Stimulated activated CD4-positive, alpha-beta T cell treated with anti-CD3 and anti-CD28 coated beads, Interleukin-12 subunit alpha, Interleukin-12 subunit beta, amount 100 ng/mL, for 24 hours (primary cell): Measurements from ENCODE around the gene ACKR2.

Source experiments
- DNase-seq, 2 experiments: peaks; one replicate each; pipeline ENCODE4 v3.0.0-alpha.2; 2020; ENCODE audit warnings: low read depth in 2 of 2

ACKR2 gene

DNA sequence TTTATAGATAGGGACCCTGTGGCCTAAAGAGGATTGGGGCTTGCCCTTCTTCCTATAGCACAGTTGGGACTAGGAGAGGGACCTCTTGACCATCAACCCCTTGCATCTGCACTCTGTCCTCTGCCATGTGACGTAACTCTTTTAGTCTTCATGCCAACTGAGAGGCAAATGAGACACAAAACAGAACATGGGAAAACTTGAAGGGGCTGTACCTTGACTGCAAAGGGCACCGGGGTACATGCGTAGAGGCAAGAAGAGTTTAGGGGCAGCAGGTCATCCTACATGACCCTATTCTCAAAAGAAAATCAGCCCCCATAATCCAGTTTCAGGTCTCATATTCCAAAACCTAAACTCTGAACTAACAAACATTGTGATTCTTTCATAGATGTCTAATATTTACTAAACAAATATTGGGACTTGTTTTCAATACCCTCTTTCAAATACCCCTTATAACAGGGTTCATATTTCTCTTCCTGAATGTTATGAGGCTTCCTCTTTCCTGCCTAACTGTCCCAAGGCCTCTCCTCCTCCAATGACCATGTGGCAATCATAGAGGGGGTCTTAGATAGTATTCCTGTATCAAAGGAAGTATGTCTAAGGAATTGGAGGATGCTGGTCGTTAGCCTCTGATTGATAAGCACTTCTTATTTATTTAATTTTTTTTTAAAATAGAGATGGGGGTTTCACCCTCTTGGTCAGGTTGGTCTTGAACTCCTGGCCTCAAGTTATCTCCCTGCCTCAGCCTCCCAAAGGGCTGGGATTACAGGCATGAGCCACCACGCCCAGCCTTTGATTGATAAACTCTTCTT lies 20.6 kb downstream of the ACKR2 start:
- no peak for DNase-seq

DNA sequence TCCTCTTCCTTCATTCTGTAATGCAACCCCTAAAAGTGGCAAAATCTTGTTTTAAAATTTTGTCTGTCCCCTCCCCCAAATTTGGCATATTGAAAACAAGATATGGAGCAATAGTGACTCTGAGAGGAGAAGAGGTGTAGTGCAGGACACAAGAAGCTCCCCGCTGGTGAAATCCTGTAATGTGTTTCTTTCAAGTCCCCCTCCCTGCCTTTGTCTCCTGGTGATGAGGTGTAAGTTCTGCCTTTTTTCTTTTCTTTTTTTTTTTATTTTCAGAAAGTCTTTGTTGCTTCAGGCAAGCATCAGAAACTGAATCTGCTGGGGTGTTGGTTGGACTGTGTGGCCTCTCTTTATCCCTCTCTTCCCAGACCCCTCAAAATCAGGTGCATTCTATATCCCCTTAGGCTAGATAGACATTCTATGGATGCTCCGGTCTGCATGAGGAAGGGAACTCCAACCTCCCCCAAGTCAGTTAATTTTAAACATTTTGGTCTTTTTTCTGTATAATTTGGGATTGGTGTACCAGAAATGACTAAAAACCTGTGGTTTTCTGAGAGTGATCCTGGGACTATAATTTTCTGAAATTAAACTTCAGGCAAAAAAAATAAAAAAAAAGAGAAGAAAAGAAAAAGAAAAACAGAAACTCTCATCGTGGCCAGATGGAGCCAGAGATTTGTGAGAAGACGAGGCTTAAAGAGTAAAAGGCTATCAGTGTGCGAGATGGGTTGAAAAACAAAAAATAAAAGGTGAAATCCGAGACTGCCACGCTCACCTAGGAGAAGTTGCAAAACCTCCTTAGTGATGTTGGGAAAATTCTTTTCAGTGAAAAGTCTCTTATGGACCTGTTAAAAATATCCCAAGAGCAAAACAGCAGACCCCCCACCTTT lies 21.4 kb downstream of the ACKR2 start:
- no peak for DNase-seq

DNA sequence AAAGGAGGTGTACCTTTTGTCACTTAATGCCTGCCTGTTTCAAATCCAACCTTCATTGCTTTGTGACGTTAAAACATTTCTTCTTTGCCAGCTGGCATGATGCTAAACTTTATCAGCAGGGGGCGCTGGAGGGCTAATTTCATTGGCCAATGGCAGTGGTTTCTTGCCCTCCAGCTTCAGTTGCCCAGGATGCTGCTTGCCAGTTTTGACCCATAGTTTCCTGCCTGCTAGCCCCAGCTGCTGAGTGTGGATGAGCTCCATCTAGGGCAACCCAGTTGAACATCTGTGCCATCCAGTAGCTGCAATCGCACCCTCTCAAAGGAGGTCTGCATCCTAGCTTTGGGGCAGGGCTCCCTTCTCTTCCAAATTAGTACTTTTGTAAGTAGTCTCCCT lies 22.1 kb downstream of the ACKR2 start:
- peak; percentile 33 to 83 for DNase-seq

DNA sequence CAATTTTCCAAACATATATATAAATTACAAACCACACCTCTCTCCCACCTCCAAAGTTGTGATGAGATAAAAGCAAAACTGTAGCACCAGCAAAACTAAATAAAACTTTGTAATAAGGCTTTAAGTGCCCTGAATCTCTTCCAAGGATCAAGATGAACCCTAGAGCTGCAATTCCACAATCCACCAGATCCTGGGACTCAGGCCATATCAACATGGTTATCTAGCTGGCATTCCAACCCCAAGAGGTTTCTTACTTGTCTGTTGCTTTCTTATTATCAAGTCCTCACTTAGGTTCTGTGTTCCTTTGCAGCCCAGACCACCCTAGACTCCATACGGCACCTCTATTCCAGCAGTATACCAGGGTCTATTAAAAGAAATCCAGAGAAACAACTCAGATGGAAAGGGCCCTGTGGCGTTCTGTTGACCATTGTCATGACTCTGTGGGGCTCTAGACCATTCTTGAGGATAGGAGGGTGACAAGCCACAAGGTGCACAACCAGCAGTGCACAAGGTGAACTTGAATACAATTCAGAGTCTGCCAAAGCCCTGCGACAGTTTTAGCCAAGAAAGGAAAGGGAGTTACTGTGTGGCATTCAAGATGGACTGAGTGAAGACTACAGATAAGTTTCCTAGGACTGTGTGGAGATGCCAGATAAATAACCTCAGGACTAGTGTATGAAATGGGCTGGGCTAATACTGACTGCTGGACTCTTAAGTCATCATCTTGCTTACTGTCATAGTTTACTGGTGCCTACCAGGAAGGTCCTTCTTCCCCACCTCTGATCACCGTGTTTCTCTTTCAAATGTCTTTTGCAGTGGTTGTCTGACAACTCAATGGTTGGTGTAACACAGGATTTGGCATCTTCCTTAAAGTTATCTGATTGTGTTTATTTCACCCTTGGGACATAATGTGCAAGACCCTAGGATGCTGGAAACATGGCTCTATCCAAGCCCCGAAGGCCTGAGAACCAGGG lies 27.2 kb downstream of the ACKR2 start:
- DNase-seq, result no peak

DNA sequence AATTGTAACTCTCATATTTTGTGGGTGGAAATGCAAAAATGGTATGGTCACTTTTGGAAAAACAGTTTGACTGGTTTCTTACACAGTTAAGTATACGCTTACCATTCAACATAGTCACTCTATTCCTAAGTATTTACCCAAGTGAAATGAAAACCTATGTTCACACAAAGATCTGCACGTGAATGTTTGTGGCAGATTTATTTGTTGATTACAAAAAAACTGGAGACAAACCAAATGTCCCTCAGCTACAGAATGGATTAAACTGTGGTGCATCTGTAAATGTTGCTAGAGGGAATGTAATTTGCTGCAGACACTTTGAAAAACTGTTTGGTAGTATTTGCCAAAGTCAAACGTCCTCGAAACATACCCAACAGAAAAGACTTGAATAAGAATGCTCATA lies 29.3 kb downstream of the ACKR2 start:
- DNase-seq, result no peak

DNA sequence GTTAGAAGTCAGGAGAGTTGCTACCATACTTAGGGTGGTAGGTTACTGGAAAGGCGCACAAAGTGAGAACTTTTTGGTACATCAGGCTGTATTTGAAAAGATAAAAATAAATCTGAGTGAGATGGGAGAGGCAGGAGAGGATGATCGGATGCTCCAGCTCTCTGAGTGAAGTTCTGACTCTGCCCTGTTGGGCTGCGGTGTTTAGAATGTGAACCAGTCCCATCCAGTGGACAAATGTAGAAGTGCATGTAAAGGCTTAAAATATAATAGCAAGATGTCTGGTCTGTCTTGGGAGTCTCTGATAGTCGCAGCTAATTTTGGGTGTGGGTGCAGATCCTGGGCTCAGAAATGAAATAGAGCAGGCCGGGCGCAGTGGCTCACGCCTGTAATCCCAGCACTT lies 30.4 kb downstream of the ACKR2 start:
- DNase-seq, result no peak

DNA sequence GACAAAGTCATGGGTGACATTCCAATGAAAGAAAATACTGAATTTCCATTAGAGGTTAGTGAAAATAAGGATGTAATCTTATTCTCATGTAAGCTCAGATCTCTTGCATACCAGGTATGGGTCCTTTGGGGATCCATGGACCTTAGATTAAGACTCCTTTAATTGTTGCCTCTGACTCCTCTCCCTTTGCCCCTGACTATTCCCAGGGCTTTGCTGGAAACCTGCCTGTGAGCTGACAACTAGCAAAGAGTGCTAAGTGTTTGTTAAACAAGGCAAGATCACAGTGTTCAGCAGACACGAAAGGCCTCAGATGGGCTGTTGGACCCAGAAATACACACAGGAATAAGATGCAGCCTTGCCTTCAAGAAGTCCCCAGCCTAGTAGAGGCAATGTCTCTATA lies 32.1 kb downstream of the ACKR2 start:
- DNase-seq, result no peak

DNA sequence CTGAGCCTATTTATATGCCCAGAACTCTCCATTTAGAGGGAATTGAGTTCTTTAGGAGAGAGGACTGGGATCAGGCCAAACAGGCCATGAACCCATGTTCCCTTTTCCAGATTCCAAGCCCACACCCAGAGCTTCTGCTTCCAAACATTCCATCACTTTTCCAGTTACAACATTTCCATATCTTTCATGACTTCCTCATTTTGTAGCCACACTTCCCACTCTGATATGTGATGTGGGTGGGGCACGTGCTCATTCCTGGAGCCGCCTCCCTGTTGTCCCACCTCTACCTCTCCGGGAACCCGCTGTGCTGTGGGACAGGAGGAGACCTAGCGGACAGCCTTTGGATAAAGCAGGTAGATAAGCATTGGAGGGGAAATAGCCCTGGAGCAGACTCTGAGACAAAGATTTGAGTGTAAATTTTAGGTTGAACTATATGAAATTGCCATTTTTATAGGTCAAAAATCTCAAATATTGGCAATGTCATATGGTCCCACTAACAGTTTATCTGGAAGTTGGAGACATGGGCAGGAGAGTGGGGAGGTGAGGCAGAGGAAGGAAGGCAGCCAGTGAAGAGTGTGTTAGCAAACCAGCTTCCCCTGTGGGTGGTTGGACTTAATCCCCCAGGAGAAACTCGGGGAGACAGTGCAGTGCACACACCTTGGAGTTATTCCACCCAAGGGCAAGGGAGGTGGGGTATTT lies 34.6 kb downstream of the ACKR2 start:
- no peak for DNase-seq

DNA sequence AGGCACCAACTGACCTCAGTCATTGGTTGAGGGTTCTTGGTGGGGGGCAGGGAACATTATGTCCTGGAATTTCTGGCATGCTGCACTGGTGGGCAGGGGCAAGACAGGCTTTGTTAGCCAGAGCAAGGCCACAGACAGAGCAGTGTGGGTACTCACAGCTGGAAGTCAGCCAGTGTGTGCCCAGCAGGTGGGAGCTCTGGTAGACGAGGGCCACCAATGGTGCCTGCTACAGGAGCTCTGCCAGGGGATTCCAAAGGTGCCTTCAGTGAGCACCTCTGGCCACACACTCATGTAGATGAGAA lies 35.1 kb downstream of the ACKR2 start:
- no peak for DNase-seq

DNA sequence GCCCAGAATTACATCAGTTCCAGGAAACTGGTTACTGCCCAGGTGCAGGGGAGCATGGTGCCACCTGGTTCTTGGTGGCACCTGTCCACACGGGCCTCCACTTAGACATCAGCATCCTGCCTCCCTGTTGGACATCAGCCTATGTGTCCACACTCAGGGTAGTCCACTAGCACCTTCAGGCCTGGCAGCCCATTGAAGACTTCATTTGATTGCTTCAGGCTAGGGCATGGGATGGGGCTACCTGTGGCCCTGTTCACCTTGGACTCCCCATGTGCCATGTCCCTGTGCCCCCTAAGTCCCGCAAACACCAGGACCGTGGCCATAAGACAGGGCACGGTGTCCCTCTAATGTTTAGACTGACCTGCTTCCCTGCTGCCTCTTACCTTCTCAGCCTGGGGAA lies 35.6 kb downstream of the ACKR2 start:
- no peak for DNase-seq

DNA sequence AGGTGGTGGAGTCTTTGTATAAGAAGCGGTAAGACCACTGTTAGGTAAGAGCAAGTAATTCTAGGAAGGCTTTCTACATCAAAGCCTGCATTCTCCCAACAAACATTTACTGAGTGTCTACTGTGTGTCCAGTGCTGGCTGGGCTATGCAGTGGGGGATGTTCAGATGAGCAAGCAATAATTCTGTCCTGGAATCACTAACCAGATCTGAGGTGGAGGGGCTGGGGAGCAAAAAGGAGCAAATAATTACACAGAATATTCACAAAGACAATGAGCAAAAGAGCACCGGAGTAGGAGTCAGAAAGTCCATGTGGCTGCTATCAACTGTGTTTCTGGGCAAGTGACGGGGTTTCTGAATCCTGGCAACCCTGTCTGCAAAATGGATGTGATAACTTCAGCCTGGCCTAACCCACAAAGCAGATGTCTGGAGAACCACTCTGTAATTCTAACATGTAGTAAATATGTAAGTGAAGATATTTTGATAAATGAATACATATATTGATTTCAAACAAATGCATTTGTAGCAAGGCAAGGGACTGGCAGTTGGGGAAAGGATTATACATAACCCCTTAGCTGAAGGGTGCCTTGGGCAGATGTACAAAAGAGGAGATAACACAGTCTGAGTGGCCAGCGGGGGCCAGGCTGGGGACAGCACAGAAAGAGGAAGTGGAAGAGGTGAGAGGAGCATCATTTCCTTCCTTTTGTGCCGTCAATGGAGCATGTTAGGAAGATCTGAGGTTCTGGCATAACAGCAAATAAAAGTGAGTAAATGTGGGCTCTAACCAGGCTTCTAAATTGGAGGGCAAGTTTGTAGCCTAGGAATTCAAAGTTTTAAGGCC lies 37.7 kb downstream of the ACKR2 start:
- DNase-seq, result no peak

DNA sequence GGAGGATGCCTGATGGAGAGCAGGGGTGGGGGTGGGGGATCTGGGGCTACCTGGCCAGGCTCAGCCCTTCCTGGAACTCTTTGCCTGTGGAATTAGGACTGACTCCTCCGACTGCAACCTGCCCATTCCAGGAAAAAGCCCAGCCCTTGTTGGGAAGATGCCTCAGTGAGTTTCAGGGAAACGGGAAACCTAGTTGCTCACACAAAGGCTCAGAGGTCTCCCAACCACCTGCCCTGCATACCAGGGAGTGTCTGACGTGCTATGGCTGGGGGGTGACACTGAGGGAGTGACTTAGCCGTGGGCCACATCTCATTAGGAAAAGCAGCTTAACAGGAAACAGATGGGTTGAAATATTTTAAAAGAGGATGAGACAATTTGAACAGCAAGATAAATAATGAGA lies 38.5 kb downstream of the ACKR2 start:
- no peak for DNase-seq

DNA sequence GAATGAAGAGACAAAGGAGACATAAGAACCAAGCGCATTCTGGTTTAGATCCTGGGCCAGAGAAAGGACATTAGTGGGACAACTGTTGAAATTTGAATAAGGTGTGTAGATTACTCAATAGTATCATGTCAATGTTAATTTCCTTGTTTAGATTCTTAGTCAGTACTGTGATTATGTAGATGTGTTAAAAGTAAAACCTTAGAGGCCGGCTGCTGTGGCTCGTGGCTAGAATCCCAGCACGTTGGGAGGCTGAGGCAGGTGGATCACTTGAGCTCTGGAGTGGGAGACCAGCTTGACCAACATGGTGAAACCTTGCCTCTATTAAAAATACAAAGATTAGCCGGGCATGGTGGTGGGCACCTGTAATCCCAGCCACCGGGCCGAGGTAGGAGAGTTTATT lies 39.8 kb downstream of the ACKR2 start:
- no peak for DNase-seq

DNA sequence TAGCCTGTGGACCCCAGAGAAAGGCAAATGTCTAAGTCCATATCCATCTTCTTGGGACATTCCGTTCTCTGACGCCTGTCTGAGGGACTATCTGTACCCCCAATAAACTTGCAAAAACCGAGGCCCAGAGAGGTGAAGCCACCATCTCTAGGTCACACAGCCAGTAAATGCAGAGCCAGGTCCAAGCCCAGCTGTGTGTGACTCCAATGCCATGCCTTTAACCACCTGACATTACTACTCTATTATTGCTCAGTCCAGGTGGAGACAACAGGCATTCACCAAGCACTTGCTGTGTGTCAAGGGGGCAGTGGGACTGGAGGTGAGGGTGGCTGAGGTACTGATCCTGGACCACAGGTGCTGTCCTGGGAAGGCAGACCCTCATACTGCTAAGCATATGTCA lies 41.0 kb downstream of the ACKR2 start:
- no peak for DNase-seq

DNA sequence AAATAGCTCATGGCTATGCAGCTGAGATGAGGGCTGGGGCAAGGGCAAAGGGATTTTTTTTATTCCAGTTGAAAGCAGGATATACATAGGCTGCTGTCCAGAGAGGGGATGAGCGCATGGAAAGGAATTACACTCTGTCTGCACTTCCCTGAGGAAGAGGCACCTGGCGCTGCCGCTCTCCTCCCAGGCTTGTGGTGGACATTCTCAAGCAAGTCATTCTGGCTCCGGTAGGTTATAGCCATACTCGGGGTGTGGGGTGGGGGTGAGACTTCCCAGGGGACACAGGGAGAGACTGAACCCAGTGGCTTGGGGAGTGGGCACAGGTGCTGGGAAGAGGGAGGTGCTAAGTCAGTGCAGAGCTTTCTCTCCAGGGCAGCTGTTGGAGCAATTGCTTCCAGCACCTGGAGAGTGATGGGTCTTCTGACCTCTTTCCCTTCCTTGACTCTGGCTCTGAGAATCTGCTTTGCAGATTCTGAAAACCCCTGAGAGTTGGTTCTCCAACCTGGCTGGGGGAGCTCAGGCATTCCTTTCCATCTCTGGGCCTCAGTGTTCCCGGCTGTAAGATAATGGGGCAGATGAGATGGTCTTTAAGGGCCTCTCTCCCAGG lies 42.1 kb downstream of the ACKR2 start:
- no peak for DNase-seq

DNA sequence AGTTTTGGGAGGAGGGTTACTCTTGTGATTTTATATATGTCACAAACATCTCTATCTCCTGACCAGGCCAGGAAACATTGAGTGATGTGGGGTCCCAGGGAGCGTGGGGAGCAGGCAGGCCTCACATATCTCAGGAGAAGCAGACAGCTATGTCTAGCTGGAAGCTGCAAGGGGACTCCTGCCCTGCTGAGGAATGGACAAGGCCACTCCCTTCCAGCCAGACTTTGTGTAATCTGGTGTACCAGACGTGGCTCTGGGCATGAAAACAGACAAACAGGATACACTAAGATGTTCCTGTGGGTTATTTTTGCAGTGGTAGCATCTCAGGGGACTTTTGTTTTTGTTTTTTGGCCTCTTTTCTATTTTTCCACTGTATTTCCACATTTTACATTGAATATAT lies 43.2 kb downstream of the ACKR2 start:
- DNase-seq, result no peak

DNA sequence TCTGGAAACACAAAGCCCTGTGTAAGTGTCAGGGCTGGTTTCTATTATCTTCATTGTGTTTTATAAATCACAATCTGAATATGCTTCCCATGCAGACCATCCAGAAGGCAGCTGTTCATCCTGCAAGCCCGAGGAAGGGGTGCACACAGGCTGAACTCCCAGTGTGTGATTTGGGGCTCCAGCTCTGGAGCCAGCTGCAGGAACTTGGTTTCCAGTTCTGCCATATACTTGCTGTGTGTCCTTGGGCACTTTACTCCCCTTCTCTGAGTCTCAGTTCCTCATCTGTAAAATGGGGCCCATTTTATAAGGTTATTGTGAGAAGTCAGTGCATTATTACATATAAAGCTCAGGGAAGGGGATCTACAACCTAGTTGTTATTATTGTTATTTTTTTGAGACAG lies 43.8 kb downstream of the ACKR2 start:
- DNase-seq, result no peak

DNA sequence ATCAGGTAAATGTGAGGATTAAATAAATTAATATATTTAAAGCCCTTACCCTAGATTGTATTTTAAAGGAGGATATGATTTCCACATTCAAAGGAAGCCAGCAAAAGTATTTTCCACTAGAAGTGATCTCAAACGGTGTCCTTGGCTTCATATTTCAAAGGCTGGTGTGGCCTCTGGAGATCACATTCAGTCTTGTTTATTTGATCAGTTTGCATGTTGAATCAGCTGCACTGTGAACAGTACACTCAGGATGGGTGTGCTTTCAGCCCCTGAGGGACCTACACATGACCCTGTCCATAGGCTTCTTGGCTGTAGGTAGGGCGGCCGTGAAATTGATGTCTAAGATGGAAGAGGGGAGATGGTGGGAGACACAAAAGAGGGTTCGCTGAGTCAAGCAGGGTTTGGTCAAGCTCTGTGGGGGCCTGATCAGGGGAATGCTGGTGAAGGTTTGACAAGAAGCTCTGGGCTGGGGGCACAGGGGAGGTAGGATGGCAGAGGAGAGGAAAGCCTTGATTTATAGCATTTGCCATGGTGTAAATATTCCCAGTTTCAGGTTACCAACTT lies 44.6 kb downstream of the ACKR2 start:
- no peak for DNase-seq

DNA sequence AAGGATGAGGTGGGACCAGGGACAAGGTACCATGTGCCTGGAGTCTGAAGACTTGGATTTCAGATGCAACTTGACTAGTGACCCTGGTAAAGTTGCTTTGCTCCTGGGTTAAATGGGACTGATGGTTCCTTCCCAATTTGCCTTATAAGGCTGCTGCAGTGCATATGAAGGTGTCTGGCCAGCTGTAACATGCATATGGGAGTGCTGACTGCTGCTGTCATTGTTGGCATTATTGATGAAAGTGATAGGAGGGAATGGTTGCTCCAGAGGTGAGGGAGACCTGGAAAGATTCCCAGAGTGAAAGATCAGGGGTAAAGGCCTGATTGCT lies 45.9 kb downstream of the ACKR2 start:
- no peak for DNase-seq
